Hematopoietic multipotent progenitor cell treated with erythropoietin and hydrocortisone succinate and interleukin-3 and kit ligand, for 17 days (in vitro differentiated cells): ENCODE measurements around the gene EDIL3.
"Not testable (repeated sequence)": the region's sequence is repeated elsewhere in the genome, so short reads cannot be mapped to it uniquely, and the experiment has no call there.

Source experiments
- DNase-seq: peaks from one replicate; pipeline ENCODE4 v3.0.0-alpha.2; 2015; ENCODE audit warnings: low spot score

Gene EDIL3

GRCh38 chr5:84299959-84300358 is 84.7 kb downstream of the EDIL3 start:
- no peak for DNase-seq

DNA sequence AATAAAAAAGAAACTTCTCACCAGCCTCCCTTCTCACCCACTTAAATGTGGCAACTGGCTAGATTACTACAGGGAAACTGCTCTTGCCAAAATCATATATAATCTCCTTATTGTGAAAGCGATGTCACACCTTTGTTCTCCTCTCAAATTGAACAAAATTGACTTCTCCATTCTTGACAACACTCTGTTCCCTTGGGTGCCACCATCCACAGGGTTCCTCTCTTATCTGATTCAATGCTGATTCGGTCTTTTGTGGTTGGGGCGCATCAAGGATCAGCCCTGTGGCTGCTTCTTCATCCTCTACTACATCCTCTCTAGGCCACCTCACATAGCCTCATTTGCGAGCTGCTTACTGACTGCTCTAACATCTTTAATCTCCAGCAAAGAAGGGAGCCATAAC is 86.1 kb downstream of the EDIL3 start:
- no peak for DNase-seq

DNA sequence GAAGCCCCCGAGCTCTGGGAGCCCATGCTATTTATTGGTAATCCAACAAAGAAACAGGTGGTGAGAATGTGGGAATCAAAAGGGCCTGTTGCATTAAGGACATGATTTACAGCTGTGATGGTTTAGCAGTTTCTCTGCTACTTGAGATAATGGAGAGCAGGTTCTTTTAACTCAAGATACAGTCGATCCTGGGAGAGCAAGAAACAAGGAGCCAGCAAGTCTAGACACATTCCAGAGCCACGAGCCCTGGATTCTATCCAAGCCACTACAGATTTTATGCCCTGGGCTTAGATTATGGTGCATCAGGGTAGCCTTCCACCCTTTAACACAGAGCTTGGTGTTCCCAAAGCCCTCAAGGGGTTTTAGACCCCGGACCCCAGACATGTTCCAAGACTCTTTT is 87.0 kb downstream of the EDIL3 start:
- not testable (repeated sequence) for DNase-seq

- no peak for DNase-seq
Observed at GRCh38 chr5:84292788-84293653, 91.7 kb downstream of the EDIL3 start.

DNA sequence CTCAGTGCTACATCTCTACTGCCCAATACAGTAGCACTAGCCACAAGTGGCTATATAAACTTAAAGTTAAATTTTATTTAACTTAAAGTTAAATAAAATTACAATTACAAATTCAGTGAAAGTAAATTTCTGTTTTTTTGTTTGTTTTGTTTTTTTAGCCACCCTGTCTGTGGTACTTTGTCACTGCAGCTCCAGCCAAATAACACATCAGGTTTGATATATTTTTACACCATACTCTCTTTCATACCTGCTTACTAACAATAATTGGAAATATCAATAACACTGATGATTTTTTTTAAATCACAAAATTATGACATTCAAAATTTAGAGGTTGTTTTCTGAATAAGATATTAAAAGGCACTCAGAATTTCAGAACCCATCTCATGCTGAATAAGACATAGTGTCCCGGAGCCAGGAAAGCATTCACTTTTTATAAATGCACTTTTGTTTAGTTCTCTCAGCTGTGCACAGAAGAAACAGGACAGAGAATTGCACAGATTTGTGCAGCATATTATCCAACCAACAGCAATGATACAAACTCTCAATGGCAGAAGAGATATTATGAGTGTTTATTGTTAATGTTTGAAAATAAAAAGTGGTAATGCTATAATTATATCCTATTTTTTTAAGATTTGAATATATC is 92.6 kb downstream of the EDIL3 start:
- DNase-seq = no peak

- DNase-seq = no peak
Observed at GRCh38 chr5:84290673-84291072, 94.0 kb downstream of the EDIL3 start.

DNA sequence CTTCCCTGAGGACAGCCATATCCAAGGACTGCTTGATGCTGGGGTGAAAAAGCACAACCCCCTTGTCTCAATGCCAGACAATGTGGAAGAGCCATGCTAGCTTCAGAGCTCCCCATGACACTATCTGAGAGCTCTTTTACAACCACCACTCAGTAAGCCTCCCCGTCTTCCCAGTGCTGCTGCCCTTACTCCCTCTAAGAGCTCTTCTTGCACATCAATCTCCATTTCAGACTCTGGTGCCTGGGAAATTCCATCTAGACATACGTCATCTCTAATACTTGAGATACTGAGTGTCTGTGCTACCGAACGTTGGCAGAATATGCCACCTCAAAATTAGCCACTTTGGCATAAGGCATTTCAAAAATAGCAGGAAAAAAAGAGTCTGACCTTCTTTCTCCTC is 94.5 kb downstream of the EDIL3 start:
- DNase-seq = no peak

DNA sequence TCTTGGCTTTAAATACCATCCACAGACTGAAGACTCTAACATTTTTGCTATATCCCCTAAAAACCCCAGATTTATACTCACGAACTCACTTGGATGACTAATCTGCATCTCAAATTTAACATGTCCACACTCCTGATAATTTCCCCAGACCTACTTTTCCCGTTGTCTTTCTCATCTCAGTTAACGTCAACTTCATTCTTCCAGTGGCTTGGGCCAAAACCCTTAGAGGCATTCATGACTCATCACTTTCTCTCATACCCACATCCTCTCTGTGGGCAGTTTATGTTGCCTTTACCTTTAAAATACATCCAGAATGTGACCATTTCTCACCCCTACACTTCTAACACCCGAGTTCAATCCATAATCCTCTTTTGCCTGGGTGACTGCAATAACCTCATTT is 96.7 kb downstream of the EDIL3 start:
- DNase-seq = no peak

GRCh38 chr5:84286662-84287061 is 98.0 kb downstream of the EDIL3 start:
- no peak for DNase-seq

GRCh38 chr5:84285641-84286637 is 98.7 kb downstream of the EDIL3 start:
- no peak for DNase-seq

GRCh38 chr5:84281383-84281782 is 103.3 kb downstream of the EDIL3 start:
- DNase-seq = no peak

GRCh38 chr5:84279234-84279633 is 105.4 kb downstream of the EDIL3 start:
- no peak for DNase-seq

DNA sequence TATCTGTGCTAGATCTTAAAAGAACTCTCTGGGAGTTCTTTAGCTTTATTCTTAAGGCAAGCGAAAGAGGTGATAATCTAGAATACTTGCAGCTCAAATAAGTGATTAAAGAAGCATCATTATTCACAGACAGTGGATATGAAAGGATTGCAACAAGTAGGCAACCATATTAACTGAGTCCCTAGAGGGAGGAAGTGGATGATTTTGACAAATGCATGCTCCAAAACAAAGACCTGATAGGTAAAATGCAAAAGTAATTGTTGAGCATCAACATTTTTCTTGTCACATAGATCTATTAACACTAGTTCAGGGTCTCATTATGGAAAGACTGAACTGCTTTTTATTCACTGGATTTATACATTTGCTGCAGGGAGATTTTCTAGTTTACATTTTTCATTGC is 109.1 kb downstream of the EDIL3 start:
- no peak for DNase-seq

GRCh38 chr5:84274585-84275468 is 109.9 kb downstream of the EDIL3 start:
- DNase-seq = no peak

- DNase-seq = no peak
Observed at GRCh38 chr5:84273517-84273883, 111.2 kb downstream of the EDIL3 start.

- DNase-seq = no peak
Observed at GRCh38 chr5:84272771-84273516, 111.7 kb downstream of the EDIL3 start.

GRCh38 chr5:84265739-84266550 is 118.7 kb downstream of the EDIL3 start:
- DNase-seq = no peak

- DNase-seq = no peak
Observed at GRCh38 chr5:84265130-84265529, 119.5 kb downstream of the EDIL3 start.

DNA sequence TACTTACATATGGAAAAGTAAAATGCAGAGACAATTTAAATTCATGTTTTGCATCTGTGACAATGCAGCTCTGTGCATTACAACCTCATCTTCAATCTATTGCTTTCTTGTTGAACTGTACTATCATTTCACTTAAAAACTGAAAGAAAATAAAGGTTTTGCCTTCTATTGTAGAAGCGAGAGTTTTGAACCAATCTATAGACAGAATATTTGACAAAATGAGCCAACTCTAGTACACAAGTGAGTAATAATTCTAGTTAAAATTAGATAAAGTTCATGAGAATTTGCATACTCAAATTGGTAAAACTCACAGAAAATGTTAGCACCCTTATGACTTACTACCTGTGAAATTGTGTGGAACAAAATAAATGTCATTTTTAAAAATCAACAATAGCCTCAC is 123.7 kb downstream of the EDIL3 start:
- DNase-seq = no peak

DNA sequence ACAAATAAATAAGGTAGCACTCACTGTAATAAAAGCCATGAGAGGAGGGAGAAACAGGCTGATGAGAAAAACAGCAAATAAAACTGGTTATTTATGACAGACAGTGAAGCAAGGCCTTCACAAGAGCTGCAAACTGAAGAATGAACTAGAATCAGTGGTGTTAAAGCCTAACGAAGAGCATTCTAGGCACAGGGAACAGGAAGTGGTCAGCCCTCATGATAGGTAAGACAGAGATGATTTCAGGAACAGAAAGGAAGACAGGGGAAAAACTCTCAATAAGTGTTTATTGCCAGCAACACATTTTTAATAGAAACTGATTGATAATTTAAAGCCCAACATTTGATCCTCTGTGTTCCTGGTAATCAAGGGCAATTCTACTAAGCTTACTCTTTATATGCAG is 124.5 kb downstream of the EDIL3 start:
- no peak for DNase-seq
